HG03558 (cell line): Measurements from ENCODE around the gene PCDH10.
"Not testable (repeated sequence)": the region's sequence is repeated elsewhere in the genome, so short reads cannot be mapped to it uniquely, and the experiment has no call there.

ENCODE experiments used
- ATAC-seq: cut with Tn5 transposase; IDR thresholded peaks from one replicate; pipeline ENCODE4 v1.9.1; 2021; ENCODE audit warnings: moderate number of reproducible peaks; ENCODE audit not compliant: unreplicated experiment; ENCODE audit errors: extremely low read depth

Gene PCDH10

DNA sequence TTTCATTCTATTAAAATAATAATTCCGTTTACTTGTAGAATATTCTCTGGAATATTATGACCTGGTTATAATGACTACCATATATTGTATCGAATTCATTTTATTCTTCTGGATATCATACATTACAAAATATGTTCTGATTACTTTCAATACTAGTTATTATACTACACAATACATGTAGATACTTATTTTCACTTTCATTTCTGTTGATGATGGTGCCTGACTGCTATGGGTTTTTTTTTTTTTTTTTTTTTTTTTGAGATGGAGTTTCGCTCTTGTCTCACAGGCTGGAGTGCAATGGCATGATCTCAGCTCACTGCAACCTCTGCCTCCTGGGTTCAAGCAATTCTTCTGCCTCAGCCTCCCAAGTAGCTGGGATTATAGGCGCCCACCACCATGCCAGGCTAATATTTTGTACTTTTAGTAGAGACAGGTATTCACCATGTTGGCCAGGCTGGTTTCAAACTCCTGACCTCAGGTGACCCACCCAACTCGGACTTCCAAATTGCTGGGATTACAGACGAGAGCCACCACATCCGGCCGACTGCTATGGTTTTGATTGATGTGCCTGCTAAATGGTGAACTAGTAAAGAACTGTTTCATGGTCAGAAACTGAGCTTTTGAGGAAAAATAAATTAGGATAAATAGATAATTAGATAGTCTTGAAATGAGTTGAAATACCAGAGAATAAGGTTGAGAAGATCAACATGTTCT lies 39.5 kb downstream of the PCDH10 start:
- no peak for ATAC-seq

GRCh38 chr4:133189147-133189517 lies 40.0 kb downstream of the PCDH10 start:
- no peak for ATAC-seq

- ATAC-seq = no peak
Measured at GRCh38 chr4:133190098-133190497, 41.0 kb downstream of the PCDH10 start.

GRCh38 chr4:133208694-133209285 lies 59.7 kb downstream of the PCDH10 start:
- ATAC-seq = no peak

DNA sequence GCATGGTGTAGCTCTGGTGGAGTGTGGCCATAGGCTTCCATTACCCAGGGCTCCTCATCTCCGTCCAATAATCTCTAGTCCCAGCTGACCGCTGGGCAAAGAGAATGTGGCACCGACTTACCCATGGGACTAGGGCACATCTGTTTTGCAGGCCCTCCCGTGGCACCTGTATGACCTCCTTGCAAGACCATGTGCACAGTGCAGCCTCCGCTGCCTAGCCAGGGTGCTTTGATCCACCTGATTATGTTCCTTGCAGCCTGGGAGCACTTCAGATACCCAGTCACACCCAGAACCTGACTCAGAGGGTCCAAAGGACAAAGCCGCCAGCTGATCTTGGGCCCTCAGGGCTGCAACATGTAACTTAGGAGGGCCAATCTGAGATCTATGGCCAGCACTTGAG lies 84.8 kb downstream of the PCDH10 start:
- ATAC-seq = no peak

DNA sequence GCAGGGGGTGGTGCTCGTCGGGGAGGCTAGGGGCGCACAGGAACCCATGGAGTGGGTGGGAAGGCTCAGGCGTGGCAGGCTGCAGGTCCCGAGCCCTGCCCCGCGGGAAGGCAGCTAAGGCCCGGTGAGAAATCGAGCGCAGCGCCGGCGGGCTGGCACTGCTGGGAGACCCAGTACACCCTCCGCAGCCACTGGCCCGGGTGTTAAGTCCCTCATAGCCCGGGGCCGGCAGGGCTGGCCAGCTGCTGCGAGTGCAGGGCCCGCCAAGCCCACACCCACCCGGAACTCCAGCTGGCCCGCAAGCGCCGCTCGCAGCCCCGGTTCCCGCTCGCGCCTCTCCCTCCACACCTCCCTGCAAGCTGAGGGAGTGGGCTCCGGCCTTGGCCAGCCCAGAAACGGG lies 91.4 kb downstream of the PCDH10 start:
- ATAC-seq = not testable (repeated sequence)
